ENCODE data around the gene THSD7B. TPM values are rescaled to one million over a fixed set of nuclear protein-coding genes. Genes with fewer than 3 reads are reported as not detected.
"Not testable (repeated sequence)": the region's sequence is repeated elsewhere in the genome, so short reads cannot be mapped to it uniquely, and the experiment has no call there.

The THSD7B gene
- polyA plus RNA-seq, 1 experiment: not detected

DNA sequence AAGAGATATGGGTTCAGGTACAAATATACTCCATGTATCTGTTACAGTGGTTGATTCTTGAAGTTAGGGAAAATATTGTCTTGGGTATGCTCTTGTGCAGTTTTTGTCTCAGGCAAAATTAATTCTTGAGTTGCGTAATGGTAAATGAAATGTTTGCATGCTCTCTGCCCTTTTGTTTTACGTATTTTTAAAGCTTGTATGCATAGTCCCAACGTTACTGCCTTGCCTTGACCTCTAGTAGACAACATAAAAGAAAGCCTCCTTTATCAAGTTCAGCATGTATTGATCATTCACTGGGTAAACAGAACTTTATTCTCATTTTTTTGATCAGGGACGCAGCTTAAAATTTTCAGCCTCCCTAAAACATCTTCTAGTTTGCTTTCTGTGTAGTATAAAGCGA lies 283.1 kb downstream of the THSD7B start:
- TF ChIP-seq, protein P1, sequence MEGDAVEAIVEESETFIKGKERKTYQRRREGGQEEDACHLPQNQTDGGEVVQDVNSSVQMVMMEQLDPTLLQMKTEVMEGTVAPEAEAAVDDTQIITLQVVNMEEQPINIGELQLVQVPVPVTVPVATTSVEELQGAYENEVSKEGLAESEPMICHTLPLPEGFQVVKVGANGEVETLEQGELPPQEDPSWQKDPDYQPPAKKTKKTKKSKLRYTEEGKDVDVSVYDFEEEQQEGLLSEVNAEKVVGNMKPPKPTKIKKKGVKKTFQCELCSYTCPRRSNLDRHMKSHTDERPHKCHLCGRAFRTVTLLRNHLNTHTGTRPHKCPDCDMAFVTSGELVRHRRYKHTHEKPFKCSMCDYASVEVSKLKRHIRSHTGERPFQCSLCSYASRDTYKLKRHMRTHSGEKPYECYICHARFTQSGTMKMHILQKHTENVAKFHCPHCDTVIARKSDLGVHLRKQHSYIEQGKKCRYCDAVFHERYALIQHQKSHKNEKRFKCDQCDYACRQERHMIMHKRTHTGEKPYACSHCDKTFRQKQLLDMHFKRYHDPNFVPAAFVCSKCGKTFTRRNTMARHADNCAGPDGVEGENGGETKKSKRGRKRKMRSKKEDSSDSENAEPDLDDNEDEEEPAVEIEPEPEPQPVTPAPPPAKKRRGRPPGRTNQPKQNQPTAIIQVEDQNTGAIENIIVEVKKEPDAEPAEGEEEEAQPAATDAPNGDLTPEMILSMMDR (IDR thresholded peaks at IDR 0.05; ENCODE audit: low read depth, low read length): no peak
- Histone ChIP-seq H3K27me3 (ENCODE audit: control insufficient read depth, insufficient read depth, low read length) (no peaks in the 10 kb centered on the region), H3K4me3 (ENCODE audit: low read depth, low read length) (no peak overlapping the region), H3K9me3 (ENCODE audit: control insufficient read depth, insufficient read depth, low read length) (peaks cover 8% of the 10 kb centered on the region), H3K27ac (ENCODE audit: low read depth, low read length) (no peak overlapping the region)
- CTCF ChIA-PET: no interaction called here
- POLR2A ChIA-PET: no interaction called here
- no peak for DNase-seq (ENCODE audit: low read depth, low spot score)

DNA sequence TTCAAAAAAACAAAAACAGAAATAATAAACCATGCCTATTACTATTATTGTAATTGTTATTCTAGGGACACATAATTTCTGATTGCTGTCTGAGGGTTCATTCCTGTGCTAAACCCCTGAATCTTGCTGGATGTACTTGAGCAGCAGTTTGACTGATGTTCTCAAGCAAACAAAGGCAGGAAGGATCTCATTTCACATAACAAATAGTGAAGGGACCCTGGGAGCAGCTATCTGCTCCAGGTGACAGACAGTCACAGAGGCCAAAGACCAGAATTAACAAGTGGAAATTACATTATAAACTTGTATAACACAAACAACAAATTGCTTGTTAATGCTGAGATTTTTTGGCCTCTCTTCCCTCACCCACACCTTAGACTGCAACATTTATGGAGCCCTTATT lies 284.2 kb downstream of the THSD7B start:
- Histone ChIP-seq H3K9me3 (ENCODE audit: control insufficient read depth, insufficient read depth, low read length) (peaks cover 8% of the 10 kb centered on the region), H3K27ac (ENCODE audit: low read depth, low read length) (no peak overlapping the region), H3K4me3 (ENCODE audit: low read depth, low read length) (no peak overlapping the region), H3K27me3 (ENCODE audit: control insufficient read depth, insufficient read depth, low read length) (no peaks in the 10 kb centered on the region)
- CTCF ChIA-PET: no interaction called here
- DNase-seq (ENCODE audit: low read depth, low spot score): no peak
- TF ChIP-seq, protein P1 (IDR thresholded peaks at IDR 0.05; ENCODE audit: low read depth, low read length): no peak
- POLR2A ChIA-PET: no interaction called here

DNA sequence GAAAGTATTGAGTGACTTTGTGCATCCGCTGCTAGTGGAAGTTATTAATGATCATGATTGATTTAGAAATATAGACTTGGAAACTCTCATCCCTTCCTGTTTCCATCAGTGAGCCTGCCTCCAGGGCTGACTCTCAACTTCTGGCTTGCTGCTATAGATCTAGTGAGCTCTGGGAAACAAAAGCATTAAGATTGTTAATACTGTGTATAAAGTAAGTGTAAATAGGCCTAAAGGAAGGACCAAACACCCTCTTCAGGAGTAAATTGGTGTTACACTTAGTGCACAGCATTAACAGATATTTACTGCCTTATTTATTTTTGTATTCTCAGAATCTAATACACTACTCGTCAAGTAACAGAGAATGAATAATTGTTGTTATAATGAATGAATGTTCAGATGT lies 285.6 kb downstream of the THSD7B start:
- no peaks in the 10 kb centered on the region for H3K27me3 ChIP-seq (ENCODE audit: control insufficient read depth, insufficient read depth, low read length)
- peaks cover 8% of the 10 kb centered on the region for H3K9me3 ChIP-seq (ENCODE audit: control insufficient read depth, insufficient read depth, low read length)
- no peak overlapping the region for H3K4me3 ChIP-seq (ENCODE audit: low read depth, low read length)
- CTCF ChIA-PET: no interaction called here
- no peak for DNase-seq (ENCODE audit: low read depth, low spot score)
- POLR2A ChIA-PET: no interaction called here
- no peak overlapping the region for H3K27ac ChIP-seq (ENCODE audit: low read depth, low read length)
- TF ChIP-seq, protein P1 (IDR thresholded peaks at IDR 0.05; ENCODE audit: low read depth, low read length): no peak

DNA sequence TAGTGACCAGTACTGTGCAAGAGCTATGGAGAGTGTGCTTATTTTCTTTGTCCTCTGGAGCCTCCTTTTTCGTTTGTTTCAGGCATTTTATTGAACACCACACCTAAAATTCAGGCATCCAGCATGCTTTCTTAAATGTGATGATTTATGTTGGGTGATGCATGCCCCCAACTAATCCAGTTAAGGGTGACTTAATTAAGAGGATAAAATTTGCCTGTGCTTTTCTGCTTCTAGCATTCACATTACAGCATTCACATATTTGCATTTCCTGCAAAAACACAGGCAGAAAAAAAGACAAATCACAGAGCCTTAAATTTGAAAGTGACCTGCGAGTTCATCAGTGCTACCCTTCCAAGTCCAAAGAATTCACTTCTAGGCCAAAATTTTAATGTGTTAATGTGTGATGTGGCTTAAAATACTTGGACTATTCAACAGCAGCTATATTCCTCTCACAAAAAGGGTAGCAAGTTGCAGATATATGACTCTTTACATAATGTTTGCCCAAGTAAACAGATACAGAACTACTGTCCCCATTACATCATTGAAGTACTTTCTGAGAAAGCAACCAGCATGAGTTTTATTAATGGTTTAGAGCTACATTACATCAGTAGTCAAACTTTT lies 286.5 kb downstream of the THSD7B start:
- Histone ChIP-seq H3K27me3 (ENCODE audit: control insufficient read depth, insufficient read depth, low read length) (no peaks in the 10 kb centered on the region), H3K27ac (ENCODE audit: low read depth, low read length) (no peak overlapping the region), H3K4me3 (ENCODE audit: low read depth, low read length) (no peak overlapping the region), H3K9me3 (ENCODE audit: control insufficient read depth, insufficient read depth, low read length) (peaks cover 9% of the 10 kb centered on the region)
- DNase-seq (ENCODE audit: low read depth, low spot score): no peak
- ChIA-PET CTCF (no interaction called here), POLR2A (no interaction called here)
- TF ChIP-seq, protein P1 (IDR thresholded peaks at IDR 0.05; ENCODE audit: low read depth, low read length): no peak

DNA sequence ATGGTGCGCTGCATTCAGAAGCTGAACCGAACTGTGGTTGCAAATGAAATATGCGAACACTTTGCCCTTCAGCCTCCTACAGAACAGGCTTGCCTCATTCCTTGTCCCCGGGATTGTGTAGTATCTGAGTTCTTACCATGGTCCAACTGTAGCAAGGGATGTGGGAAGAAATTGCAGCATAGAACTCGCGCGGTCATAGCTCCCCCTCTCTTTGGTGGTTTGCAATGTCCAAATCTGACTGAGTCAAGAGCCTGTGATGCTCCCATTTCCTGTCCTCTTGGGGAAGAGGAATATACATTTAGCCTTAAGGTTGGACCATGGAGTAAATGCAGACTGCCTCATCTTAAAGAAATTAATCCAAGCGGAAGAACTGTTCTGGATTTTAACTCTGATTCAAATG lies 291.4 kb downstream of the THSD7B start:
- TF ChIP-seq, protein P1 (IDR thresholded peaks at IDR 0.05; ENCODE audit: low read depth, low read length): no peak
- ChIA-PET CTCF (no interaction called here), POLR2A (no interaction called here)
- no peak overlapping the region for H3K27ac ChIP-seq (ENCODE audit: low read depth, low read length)
- no peak overlapping the region for H3K4me3 ChIP-seq (ENCODE audit: low read depth, low read length)
- peaks cover 6% of the 10 kb centered on the region for H3K9me3 ChIP-seq (ENCODE audit: control insufficient read depth, insufficient read depth, low read length)
- no peak for DNase-seq (ENCODE audit: low read depth, low spot score)
- no peaks in the 10 kb centered on the region for H3K27me3 ChIP-seq (ENCODE audit: control insufficient read depth, insufficient read depth, low read length)

DNA sequence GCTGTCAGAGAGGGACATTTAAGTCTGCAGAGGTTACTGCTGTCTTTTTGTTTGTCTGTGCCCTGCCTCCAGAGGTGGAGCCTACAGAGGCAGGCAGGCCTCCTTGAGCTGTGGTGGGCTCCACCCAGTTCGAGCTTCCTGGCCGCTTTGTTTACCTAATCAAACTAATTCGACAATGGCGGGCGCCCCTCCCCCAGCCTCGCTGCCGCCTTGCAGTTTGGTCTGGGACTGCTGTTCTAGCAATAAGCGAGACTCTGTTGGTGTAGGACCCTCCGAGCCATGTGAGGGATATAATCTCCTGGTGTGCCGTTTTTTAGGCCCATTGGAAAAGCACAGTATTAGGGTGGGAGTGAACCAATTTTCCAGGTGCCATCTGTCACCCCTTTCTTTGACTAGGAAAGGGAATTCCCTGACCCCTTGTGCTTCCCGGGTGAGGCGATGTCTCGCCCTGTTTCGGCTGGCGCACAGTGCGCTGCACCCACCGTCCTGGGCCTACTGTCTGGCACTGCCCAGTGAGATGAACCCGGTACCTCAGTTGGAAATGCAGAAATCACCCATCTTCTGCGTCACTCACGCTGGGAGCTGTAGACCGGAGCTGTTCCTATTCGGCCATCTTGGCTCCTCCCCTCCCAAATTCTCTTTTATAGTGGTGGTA lies 310.9 kb downstream of the THSD7B start:
- H3K4me3 ChIP-seq (ENCODE audit: low read depth, low read length); H3K27me3 ChIP-seq (ENCODE audit: control insufficient read depth, insufficient read depth, low read length); DNase-seq (ENCODE audit: low read depth, low spot score); POLR2A ChIA-PET; CTCF ChIA-PET; H3K27ac ChIP-seq (ENCODE audit: low read depth, low read length): not testable (repeated sequence)
- peaks cover 13% of the 10 kb centered on the region for H3K9me3 ChIP-seq (ENCODE audit: control insufficient read depth, insufficient read depth, low read length)

Measured in AG04450 (cell line).